Measurements from ENCODE around the gene KIF26B. TPM values are rescaled to one million over a fixed set of nuclear protein-coding genes. Genes with fewer than 3 reads are reported as not detected.

Gene KIF26B
- total RNA-seq, 1 donor from 2014 or later = 0.13 TPM

- DNase-seq (ENCODE audit: low spot score) = no peak
- Mint-ChIP-seq H3K36me3 (ENCODE audit: low read depth) (no peaks in the 10 kb centered on the region), H3K27ac (no peak overlapping the region), H3K4me1 (ENCODE audit: low read depth) (no peaks in the 10 kb centered on the region), H3K27me3 (ENCODE audit: insufficient read depth) (no peaks in the 10 kb centered on the region), H3K4me3 (no peak overlapping the region), H3K9me3 (no peaks in the 10 kb centered on the region)
- intact Hi-C loops (cut with micrococcal nuclease) = no loop called here
Observed at GRCh38 chr1:245585252-245585959, 430.6 kb downstream of the KIF26B start.

DNA sequence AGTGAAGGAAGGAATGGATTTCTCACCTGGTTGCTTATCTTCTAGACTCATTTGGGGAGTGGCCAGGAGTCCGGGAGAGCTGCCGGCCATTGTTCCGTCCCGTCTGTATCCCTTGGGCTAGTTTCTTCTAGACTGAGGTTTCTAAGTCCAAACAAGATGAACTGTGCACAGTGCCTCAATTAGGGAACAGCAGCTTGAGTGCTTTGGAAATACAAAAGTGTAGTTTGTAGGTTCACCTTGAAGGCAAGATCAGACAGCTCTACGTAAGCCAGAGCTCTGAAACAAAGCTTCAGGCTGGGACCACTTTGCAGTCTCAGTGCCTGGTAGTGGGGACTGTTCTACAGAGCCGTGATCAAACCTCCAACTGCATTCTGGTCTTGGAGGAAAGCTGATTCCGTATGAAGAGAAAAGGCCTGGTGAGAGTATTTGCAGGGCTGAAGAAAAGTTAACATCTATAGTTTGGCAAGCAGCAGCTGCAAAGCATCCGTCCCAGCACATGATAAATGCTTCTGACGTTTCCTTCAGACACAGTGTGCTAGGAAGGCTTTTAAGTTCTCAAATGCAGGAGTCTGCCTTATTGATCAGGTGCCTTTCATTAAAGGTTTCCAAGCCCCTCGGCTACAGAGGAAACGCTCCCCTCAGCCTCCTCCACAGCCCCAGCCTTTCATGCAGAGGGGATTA is 432.8 kb downstream of the KIF26B start:
- no peak for DNase-seq (ENCODE audit: low spot score)
- no peaks in the 10 kb centered on the region for H3K9me3 Mint-ChIP-seq

DNA sequence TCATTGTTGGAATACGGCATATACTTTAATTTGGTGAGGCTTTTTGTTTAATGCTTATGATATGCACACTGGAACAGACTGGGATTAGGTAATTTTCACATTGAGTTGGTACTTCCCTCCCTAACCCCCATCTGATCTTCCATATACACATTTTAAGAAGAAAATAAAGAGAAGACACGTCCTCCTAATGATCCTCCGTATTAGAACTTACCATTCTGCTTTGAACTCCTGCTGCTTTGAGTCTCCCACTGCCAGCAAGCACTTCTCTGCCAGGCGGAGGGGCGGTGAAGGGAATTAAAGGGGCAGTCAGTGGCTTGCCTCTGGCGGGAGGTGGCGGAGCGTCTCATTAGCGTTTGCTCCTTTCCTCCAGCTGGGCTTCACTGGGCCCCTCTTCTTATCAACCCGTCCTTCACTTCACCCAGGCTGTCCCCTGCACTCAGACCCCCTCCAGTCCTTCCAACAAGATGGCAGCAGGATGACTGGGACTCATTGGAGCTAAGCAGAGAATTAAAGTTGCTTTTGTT is 433.4 kb downstream of the KIF26B start:
- H3K27me3 Mint-ChIP-seq (ENCODE audit: insufficient read depth) = no peaks in the 10 kb centered on the region
- H3K36me3 Mint-ChIP-seq (ENCODE audit: low read depth) = no peaks in the 10 kb centered on the region
- no peak overlapping the region for H3K27ac Mint-ChIP-seq
- DNase-seq (ENCODE audit: low spot score) = no peak
- H3K9me3 Mint-ChIP-seq = no peaks in the 10 kb centered on the region
- no peak overlapping the region for H3K4me3 Mint-ChIP-seq
- no peaks in the 10 kb centered on the region for H3K4me1 Mint-ChIP-seq (ENCODE audit: low read depth)
- intact Hi-C loops (cut with micrococcal nuclease) = no loop called here

More for the DNA sequence above, 432.8 kb downstream of the KIF26B start:
- intact Hi-C loops (cut with micrococcal nuclease) = no loop called here
- no peaks in the 10 kb centered on the region for H3K4me1 Mint-ChIP-seq (ENCODE audit: low read depth)
- no peak overlapping the region for H3K27ac Mint-ChIP-seq
- H3K27me3 Mint-ChIP-seq (ENCODE audit: insufficient read depth) = no peaks in the 10 kb centered on the region
- no peaks in the 10 kb centered on the region for H3K36me3 Mint-ChIP-seq (ENCODE audit: low read depth)
- no peak overlapping the region for H3K4me3 Mint-ChIP-seq

- H3K9me3 Mint-ChIP-seq = no peaks in the 10 kb centered on the region
- H3K4me1 Mint-ChIP-seq (ENCODE audit: low read depth) = no peaks in the 10 kb centered on the region
- H3K36me3 Mint-ChIP-seq (ENCODE audit: low read depth) = no peaks in the 10 kb centered on the region
- no peak for DNase-seq (ENCODE audit: low spot score)
- no peak overlapping the region for H3K27ac Mint-ChIP-seq
- no peak overlapping the region for H3K4me3 Mint-ChIP-seq
- intact Hi-C loops (cut with micrococcal nuclease) = no loop called here
- H3K27me3 Mint-ChIP-seq (ENCODE audit: insufficient read depth) = no peaks in the 10 kb centered on the region
Observed at GRCh38 chr1:245589316-245589715, 434.5 kb downstream of the KIF26B start.

GRCh38 chr1:245589906-245590305 is 435.1 kb downstream of the KIF26B start:
- H3K4me1 Mint-ChIP-seq (ENCODE audit: low read depth) = no peaks in the 10 kb centered on the region

DNA sequence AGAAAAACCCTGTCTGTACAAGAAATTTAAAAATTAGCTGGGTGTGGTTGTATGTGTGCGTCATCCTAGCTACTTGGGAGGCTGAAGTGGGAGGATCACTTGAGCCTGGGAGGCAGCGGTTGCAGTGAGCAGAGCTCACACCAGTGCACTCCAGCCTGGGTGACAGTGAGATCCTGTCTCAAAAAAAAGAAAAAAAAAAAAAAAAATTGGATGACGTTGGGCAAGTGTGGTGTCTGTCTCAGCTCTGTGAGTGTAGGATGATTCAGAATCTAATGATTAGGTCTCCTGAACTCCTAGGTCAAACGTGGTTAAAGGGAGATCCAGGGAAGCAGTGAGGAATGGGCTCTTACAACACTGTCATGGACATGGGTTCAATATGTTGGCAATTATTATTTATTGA is 435.9 kb downstream of the KIF26B start:
- peaks cover 1% of the 10 kb centered on the region for H3K27me3 Mint-ChIP-seq (ENCODE audit: insufficient read depth)
- H3K9me3 Mint-ChIP-seq = no peaks in the 10 kb centered on the region
- H3K36me3 Mint-ChIP-seq (ENCODE audit: low read depth) = no peaks in the 10 kb centered on the region
- H3K27ac Mint-ChIP-seq = no peak overlapping the region
- intact Hi-C loops (cut with micrococcal nuclease) = no loop called here
- H3K4me1 Mint-ChIP-seq (ENCODE audit: low read depth) = no peaks in the 10 kb centered on the region
- no peak overlapping the region for H3K4me3 Mint-ChIP-seq
- no peak for DNase-seq (ENCODE audit: low spot score)

More at GRCh38 chr1:245589906-245590305, 435.1 kb downstream of the KIF26B start:
- no peaks in the 10 kb centered on the region for H3K9me3 Mint-ChIP-seq
- DNase-seq (ENCODE audit: low spot score) = no peak
- peaks cover 1% of the 10 kb centered on the region for H3K27me3 Mint-ChIP-seq (ENCODE audit: insufficient read depth)
- H3K27ac Mint-ChIP-seq = no peak overlapping the region
- no peak overlapping the region for H3K4me3 Mint-ChIP-seq
- intact Hi-C loops (cut with micrococcal nuclease) = no loop called here
- H3K36me3 Mint-ChIP-seq (ENCODE audit: low read depth) = no peaks in the 10 kb centered on the region

GRCh38 chr1:245591346-245592188 is 436.8 kb downstream of the KIF26B start:
- intact Hi-C loops (cut with micrococcal nuclease) = no loop called here
- Mint-ChIP-seq H3K9me3 (no peaks in the 10 kb centered on the region), H3K27me3 (ENCODE audit: insufficient read depth) (peaks cover 1% of the 10 kb centered on the region), H3K4me3 (no peak overlapping the region), H3K36me3 (ENCODE audit: low read depth) (no peaks in the 10 kb centered on the region), H3K4me1 (ENCODE audit: low read depth) (no peaks in the 10 kb centered on the region), H3K27ac (no peak overlapping the region)
- no peak for DNase-seq (ENCODE audit: low spot score)

GRCh38 chr1:245592189-245592460 is 437.3 kb downstream of the KIF26B start:
- H3K27me3 Mint-ChIP-seq (ENCODE audit: insufficient read depth) = peaks cover 1% of the 10 kb centered on the region
- no peaks in the 10 kb centered on the region for H3K36me3 Mint-ChIP-seq (ENCODE audit: low read depth)
- no peaks in the 10 kb centered on the region for H3K9me3 Mint-ChIP-seq
- DNase-seq (ENCODE audit: low spot score) = no peak
- no peaks in the 10 kb centered on the region for H3K4me1 Mint-ChIP-seq (ENCODE audit: low read depth)
- intact Hi-C loops (cut with micrococcal nuclease) = no loop called here
- H3K27ac Mint-ChIP-seq = no peak overlapping the region
- H3K4me3 Mint-ChIP-seq = no peak overlapping the region

GRCh38 chr1:245598524-245599305 is 443.9 kb downstream of the KIF26B start:
- no peak overlapping the region for H3K4me3 Mint-ChIP-seq
- no peaks in the 10 kb centered on the region for H3K36me3 Mint-ChIP-seq (ENCODE audit: low read depth)
- H3K4me1 Mint-ChIP-seq (ENCODE audit: low read depth) = no peaks in the 10 kb centered on the region
- H3K27ac Mint-ChIP-seq = no peak overlapping the region
- H3K9me3 Mint-ChIP-seq = no peaks in the 10 kb centered on the region
- no peak for DNase-seq (ENCODE audit: low spot score)
- peaks cover 5% of the 10 kb centered on the region for H3K27me3 Mint-ChIP-seq (ENCODE audit: insufficient read depth)
- intact Hi-C loops (cut with micrococcal nuclease) = no loop called here

- Mint-ChIP-seq H3K27ac (no peak overlapping the region), H3K4me3 (no peak overlapping the region), H3K9me3 (no peaks in the 10 kb centered on the region), H3K4me1 (ENCODE audit: low read depth) (no peaks in the 10 kb centered on the region), H3K36me3 (ENCODE audit: low read depth) (no peaks in the 10 kb centered on the region), H3K27me3 (ENCODE audit: insufficient read depth) (peaks cover 5% of the 10 kb centered on the region)
- DNase-seq (ENCODE audit: low spot score) = no peak
- intact Hi-C loops (cut with micrococcal nuclease) = no loop called here
Observed at GRCh38 chr1:245599371-245600174, 444.8 kb downstream of the KIF26B start.

- H3K27me3 Mint-ChIP-seq (ENCODE audit: insufficient read depth) = peaks cover 3% of the 10 kb centered on the region
- no peaks in the 10 kb centered on the region for H3K9me3 Mint-ChIP-seq
- H3K4me3 Mint-ChIP-seq = no peak overlapping the region
- intact Hi-C loops (cut with micrococcal nuclease) = no loop called here
- no peaks in the 10 kb centered on the region for H3K36me3 Mint-ChIP-seq (ENCODE audit: low read depth)
- DNase-seq (ENCODE audit: low spot score) = no peak
- H3K27ac Mint-ChIP-seq = no peak overlapping the region
- H3K4me1 Mint-ChIP-seq (ENCODE audit: low read depth) = no peaks in the 10 kb centered on the region
Observed at GRCh38 chr1:245600658-245601057, 445.9 kb downstream of the KIF26B start.

DNA sequence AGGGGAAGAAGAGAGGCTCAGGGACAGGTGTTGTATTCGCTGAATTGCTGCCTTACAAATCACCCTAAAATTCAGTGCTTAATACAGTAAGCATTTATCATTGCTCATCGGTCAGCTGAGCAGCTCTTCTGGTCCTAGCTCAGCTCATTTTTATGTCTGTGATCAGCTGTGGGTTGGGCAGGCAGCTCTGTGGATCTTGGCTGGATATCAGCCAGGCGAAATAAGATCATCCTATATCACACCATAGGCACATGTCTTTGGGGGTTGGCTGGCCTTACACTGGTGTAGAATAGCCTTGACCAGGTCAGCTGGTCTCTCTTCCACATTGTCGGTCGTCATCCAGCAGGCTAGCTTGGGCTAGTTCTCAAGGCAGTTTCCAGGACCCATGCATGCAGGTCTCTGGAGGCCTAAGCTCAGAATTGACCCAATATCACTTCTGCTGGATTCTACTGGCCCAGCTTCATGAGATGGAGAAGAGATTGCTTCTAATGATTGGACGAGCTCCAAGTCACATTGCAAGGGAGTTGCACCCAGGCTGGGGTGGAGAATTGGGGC is 448.6 kb downstream of the KIF26B start:
- no peak for DNase-seq (ENCODE audit: low spot score)
- Mint-ChIP-seq H3K9me3 (no peaks in the 10 kb centered on the region), H3K4me1 (ENCODE audit: low read depth) (no peaks in the 10 kb centered on the region), H3K36me3 (ENCODE audit: low read depth) (no peaks in the 10 kb centered on the region), H3K4me3 (no peak overlapping the region), H3K27me3 (ENCODE audit: insufficient read depth) (peaks cover 2% of the 10 kb centered on the region), H3K27ac (no peak overlapping the region)
- intact Hi-C loops (cut with micrococcal nuclease) = no loop called here
